A673 (cell line): ENCODE data around the gene KRT72.

Experiments
- CTCF ChIP-seq: fragments of 300-800, 200-600 bp; sonication (generic); conservative IDR thresholded peaks from 2 replicates; pipeline ENCODE4 v1.5.1; 2017; ENCODE audit warnings: low read depth, mild to moderate bottlenecking, antibody characterized with exemption, low read length, moderate library complexity, mixed read lengths
- EZH2 ChIP-seq: fragments of 200-600 bp; sonication (generic); IDR thresholded peaks from 2 replicates; pipeline ENCODE4 v1.6.1; 2017; ENCODE audit warnings: borderline replicate concordance, low read depth, mild to moderate bottlenecking, mixed read lengths, antibody characterized with exemption, low read length; ENCODE audit not compliant: poor library complexity, severe bottlenecking

GRCh38 chr12:52618216-52618615 lies 17.0 kb upstream of the KRT72 start, which contains the start of gene KRT73:
- TF ChIP-seq CTCF, result no peak
- TF ChIP-seq EZH2, result no peak
